NCI-H345 treated with DMSO at 0.1 percent for 48 hours (cell line): ENCODE measurements around the gene FUT7.

Source experiments
- DNase-seq: peaks from one replicate; lab custom pipeline; 2025; ENCODE audit not compliant: unreplicated experiment; lab: John Stamatoyannopoulos, UW

The FUT7 gene

GRCh38 chr9:137019891-137020683 lies 11.8 kb downstream of the FUT7 start:
- no peak for DNase-seq

DNA sequence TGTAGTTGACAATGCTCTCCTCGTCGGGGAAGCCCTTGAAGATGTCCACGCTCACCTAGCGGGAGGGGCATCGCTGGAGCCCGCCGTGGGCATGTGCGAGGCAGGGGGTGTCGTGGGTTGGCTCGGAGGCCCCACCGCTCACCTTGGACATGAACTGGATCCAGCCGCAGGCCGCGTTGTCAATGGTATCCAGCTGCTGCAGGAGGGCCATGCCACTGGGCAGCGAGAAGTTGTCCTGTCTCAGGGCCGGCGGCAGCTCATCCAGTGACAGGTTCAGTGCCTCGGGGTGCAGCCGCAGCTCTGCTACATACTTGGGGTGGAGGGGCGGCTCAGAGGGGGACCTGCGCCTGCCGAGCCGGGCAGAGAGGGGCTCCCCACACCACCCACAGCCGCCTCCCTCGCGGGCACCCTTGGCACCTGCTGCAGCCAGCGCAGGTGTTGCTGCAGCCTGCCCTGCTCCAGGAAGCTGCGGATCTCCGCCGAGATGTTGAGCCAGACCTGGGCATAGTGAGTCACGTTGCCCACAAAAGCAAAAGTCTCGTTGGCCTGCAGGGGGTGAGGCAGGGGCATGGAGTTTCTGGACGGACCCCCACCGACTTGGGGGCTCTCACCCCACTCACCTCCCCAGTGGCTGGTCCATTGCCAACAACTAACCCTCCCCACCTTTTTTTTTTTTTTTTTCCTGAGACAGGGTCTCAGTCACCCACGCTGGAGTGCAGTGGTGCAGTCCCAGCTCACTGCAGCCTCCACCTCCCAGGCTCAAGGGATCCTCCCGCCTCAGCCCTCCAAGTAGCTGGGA lies 12.9 kb downstream of the FUT7 start:
- no peak for DNase-seq

- DNase-seq, result no peak
Observed at GRCh38 chr9:137017791-137018497, 13.9 kb downstream of the FUT7 start.

GRCh38 chr9:137017071-137017470 lies 14.8 kb downstream of the FUT7 start:
- no peak for DNase-seq

GRCh38 chr9:137016436-137016835 lies 15.5 kb downstream of the FUT7 start:
- DNase-seq, result no peak

GRCh38 chr9:137015976-137016375 lies 15.9 kb downstream of the FUT7 start:
- DNase-seq, result no peak

DNA sequence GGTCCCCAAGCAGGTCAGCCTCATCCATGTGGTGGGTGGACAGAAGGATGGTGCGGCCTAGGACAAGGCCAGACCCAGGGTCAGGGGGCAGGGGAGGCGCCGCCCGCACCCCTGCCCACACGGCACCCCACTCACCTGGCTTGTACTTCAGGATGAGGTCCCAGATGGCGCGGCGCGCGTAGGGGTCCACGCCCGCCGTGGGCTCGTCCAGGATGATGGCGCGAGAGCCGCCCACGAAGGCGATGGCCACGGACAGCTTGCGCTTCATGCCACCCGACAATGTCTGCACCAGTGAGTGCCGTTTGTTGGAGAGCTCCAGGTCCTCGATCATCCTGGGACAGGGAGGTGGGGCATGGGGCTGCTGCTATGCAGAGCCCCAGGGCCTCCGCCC lies 16.4 kb downstream of the FUT7 start:
- no peak for DNase-seq

DNA sequence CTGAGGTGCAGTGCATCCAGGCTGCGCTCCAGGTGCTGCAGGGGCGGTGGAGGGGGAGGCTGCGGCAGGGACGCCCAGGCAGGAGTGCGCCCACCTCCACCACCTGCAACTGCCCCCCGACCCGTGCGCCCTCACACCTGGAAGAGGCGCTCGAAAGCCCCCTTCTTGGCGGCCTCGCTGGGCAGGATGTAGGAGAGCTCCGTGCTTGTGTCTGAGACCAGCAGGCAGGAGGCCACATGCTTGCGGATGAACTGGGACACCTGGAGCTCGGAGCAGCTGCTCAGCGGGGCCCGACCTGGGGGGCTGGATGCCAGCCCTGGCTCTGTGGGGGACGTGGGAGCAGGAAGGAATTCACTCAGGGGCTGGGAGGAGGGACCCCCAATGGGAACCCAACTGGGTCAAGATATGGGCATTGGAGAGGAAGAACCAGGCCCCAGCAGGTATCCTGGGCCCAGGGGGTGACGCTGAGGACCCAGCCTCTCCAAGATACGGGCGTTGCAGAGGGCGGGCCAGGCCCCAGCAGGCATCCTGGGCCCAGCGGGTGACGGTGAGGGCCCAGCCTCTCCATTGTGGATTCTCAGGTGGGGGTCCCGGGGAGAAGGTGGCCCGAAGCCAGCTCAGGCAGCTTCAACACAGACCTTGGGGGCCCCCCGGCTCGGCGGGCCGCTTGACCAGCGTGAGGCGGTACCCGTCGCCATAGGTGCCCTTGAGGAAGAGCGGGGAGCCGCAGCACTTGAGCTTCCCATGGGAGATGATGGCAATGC lies 16.9 kb downstream of the FUT7 start:
- no peak for DNase-seq

GRCh38 chr9:137014166-137014565 lies 17.7 kb downstream of the FUT7 start:
- DNase-seq, result no peak

GRCh38 chr9:137013571-137013940 lies 18.3 kb downstream of the FUT7 start:
- DNase-seq, result no peak

GRCh38 chr9:137012694-137013570 lies 19.0 kb downstream of the FUT7 start:
- no peak for DNase-seq

DNA sequence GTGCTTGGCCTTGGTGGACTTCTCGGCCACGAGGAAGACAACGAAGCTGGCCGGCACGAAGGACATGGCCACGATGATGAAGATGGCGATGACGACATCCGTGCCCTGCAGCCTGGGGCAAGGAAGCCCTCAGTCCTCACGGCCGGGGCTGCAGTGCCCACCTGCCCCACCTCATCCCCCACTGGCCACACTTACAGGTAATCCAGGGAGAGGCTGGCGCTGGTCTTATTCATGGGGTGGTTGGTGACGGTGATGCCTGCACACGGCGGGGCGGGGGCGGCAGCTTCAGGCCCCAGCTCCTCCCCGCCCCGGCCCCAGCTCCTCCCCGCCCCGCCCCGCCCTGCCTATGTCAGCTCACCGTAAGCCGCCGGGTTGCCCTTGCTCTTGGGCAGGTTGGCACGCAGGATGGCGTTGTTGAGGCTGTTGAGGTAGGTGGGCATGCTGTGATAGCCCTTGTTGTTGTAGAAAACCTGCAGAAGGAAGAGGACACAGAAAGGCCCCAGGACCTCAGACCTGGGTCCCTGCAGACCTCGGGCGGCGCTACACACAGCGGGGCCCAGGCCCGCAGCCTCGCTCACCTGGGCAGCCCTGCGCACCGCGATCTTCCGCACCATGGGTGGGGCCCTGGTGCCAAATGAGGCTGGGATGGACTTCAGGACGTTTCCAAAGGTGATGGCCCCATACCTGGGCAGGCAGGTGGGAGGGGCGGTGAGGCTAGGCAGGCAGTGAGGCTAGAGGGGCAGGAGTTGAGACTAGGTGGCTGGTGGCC lies 19.8 kb downstream of the FUT7 start:
- no peak for DNase-seq

- no peak for DNase-seq
Observed at GRCh38 chr9:137011156-137011555, 20.7 kb downstream of the FUT7 start.

- DNase-seq, result no peak
Observed at GRCh38 chr9:137009938-137010732, 21.8 kb downstream of the FUT7 start.

- no peak for DNase-seq
Observed at GRCh38 chr9:137009217-137009616, 22.7 kb downstream of the FUT7 start.

DNA sequence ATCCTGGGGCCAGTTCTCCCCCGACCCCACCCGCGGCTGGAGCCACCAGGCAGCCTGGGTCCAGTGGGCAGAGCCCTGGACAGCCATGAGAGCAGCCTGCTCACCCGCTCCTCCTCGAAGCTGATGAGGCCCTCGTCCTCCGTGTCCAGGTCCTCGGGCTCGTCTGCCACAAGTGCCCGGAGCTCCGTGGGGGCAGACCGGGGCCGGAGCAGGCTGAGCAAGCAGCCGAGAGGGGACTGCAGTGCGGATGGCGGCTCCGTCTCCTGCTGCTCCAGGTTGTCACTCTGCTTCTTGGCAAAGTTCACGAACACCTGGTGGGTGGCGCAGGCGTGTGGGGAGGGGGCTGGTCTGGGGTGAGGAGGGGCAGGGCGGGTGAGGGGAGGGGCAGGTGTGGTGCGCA lies 23.6 kb downstream of the FUT7 start:
- no peak for DNase-seq

DNA sequence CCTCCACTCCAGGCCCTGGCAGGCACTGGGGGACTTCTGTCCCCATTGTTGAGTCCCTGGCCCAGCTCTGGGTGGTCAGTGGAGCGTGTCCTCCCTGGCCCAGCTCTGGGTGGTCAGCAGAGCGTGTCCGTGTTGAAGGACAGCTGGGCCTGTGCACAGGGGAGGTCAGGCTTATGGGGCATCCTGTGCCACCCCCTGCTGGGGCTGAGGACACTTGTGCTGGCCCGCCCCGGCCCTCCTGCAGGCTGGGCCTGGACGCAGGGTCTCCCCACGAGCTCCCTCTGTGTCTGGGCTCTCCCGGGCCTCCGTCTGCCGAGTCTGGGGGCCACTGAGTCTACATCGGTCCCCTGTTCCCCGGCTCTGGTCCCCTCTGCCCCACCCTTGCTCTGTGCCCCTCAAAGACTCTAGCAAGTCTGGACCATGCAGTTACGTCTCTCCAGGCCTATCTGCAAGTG lies 24.0 kb downstream of the FUT7 start:
- no peak for DNase-seq

DNA sequence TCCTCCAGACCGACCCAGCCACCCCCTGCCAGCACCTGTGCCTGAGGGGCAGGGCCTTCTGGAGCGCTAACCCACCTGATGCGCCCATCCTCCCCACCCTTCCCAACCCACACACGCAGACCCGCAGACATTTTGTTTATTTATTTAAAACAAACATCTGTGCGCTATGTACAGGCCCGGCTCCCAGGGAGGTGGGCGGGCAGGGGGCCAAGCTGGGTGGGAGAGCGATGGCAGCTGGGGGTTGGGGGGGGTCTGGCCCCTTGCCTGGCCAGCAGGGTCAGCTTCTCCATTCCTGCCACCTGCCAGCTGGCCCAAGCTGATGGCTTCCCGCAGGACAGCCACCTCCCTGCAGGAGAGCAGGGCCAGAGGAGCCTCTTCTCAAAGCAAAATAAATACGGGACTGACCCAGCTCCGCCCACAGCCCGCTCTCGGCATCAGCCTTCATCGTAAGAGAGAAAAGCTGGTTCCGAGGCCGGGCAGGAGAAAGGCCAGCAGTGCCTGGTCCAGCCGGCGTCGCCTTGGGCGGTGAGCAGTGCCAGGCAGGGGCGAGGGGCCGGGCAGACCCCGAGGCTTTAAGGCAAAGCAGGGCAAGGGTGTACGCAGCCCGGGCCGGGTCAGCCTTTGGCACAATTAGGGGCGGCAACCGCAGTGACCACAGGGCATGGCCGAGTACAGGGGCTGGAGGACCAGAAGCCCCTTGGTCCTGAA lies 24.6 kb downstream of the FUT7 start:
- no peak for DNase-seq
